ENCODE results near the gene FBN1. TPM values are rescaled to one million over a fixed set of nuclear protein-coding genes. Genes with fewer than 3 reads are reported as not detected.

Gene FBN1
- total and polyA plus RNA-seq, 8 donors: 1.5 to 35.2 (median 5.2) TPM

DNA sequence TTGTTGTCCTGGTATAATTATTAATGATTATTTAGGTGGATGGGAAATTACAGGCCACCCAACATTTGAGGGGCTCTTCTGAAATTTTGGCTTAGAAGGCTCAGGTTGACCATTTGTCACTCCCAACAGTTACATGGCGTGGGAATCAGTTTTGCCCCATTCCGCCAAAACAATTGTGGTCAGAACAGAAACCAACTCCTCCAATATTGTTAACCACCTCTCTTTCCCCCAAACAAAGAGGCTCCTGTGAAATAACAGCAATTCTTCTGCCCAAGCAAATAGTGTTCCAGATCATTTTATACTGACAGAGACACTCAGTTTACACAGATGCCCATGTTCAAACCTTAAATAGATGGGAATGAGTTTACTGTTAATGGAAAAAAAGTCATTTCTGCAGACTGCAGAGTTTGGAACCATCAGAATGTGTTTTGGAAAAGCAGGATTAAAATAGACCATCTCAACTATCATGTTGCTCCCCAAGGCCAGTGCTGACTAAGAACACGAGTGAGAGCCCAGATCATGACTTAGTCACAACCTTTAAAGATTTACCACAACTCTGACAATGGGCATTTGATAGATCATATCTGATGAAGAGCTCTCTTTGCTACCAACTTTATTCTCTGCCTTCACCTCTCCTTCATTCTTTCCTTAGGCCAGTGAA is 212.2 kb downstream of the FBN1 start:
- H3K4me3 ChIP-seq: no peak overlapping the region
- no peaks in the 10 kb centered on the region for H3K36me3 ChIP-seq
- no peak for DNase-seq
- TF ChIP-seq, protein P1, sequence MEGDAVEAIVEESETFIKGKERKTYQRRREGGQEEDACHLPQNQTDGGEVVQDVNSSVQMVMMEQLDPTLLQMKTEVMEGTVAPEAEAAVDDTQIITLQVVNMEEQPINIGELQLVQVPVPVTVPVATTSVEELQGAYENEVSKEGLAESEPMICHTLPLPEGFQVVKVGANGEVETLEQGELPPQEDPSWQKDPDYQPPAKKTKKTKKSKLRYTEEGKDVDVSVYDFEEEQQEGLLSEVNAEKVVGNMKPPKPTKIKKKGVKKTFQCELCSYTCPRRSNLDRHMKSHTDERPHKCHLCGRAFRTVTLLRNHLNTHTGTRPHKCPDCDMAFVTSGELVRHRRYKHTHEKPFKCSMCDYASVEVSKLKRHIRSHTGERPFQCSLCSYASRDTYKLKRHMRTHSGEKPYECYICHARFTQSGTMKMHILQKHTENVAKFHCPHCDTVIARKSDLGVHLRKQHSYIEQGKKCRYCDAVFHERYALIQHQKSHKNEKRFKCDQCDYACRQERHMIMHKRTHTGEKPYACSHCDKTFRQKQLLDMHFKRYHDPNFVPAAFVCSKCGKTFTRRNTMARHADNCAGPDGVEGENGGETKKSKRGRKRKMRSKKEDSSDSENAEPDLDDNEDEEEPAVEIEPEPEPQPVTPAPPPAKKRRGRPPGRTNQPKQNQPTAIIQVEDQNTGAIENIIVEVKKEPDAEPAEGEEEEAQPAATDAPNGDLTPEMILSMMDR (IDR thresholded peaks at IDR 0.05): no peak
- H3K9me3 ChIP-seq: no peaks in the 10 kb centered on the region
- H3K4me1 ChIP-seq: no peaks in the 10 kb centered on the region
- no peaks in the 10 kb centered on the region for H3K27me3 ChIP-seq
- ATAC-seq: no peak
- 84 to 88% methylated on average over 3 of the region's 3 CpGs for WGBS, 2 donors
- H3K27ac ChIP-seq: no peak overlapping the region
- intact Hi-C loops (cut with DNase I): no loop called here
- FAIRE-seq: no peak

DNA sequence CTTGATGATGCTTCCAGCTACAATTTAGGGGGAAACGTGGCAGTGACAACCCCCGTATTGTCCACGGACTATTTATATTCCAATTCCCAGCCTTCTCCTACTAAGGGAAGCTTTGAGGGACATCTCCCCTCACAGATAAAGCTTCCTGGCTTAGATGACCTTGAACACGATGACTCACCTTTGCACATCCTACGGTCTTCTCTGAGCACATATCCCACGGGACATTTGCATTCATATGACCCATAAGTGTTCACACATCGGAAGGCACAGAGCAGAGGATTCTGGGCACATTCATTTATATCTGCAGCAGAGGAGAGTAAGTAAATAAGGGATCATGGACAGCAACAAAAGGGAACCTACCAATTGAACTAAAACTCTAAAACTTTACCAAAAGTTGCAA is 212.8 kb downstream of the FBN1 start:
- Histone ChIP-seq H3K4me1 (no peaks in the 10 kb centered on the region), H3K27me3 (no peaks in the 10 kb centered on the region), H3K9me3 (no peaks in the 10 kb centered on the region), H3K27ac (no peak overlapping the region), H3K4me3 (no peak overlapping the region), H3K36me3 (no peaks in the 10 kb centered on the region)
- no peak for ATAC-seq
- no peak for FAIRE-seq
- intact Hi-C loops (cut with DNase I): no loop called here
- TF ChIP-seq, protein P1 (IDR thresholded peaks at IDR 0.05): no peak
- no peak for DNase-seq
- 72 to 77% methylated on average over 7 of the region's 7 CpGs for WGBS, 2 donors

DNA sequence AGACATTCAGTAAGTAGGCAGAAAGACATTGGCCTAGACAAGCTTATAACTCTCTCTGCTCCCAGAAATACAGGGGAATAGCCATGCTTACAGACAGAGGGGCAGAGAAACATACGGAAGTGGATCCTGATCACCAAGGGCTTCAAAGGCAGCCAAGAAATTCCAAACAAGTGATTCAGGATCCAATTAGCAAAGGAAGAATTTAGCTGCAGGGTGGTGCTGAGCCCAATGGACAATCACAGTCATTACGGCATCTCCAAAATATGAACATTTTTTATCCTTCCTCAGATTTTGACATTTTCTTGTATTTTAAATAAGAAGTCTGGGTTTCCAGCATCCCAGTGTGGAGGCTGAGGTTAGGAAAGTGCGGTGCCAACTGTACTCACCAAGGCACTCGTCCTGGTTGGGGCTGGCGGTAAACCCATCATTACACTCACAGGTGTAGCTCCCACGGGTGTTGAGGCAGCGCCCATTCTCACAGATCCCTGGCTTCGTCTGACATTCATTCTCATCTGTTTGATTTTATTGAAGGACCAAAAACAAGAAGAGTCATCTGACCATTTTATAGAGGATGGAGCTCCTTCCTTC is 217.5 kb downstream of the FBN1 start:
- ATAC-seq: no peak
- Histone ChIP-seq H3K36me3 (no peaks in the 10 kb centered on the region), H3K27me3 (no peaks in the 10 kb centered on the region), H3K9me3 (no peaks in the 10 kb centered on the region), H3K4me1 (no peaks in the 10 kb centered on the region), H3K27ac (no peak overlapping the region), H3K4me3 (no peak overlapping the region)
- DNase-seq: no peak
- 64 to 67% methylated on average over 8 of the region's 8 CpGs for WGBS, 2 donors
- intact Hi-C loops (cut with DNase I): no loop called here
- no peak for FAIRE-seq
- TF ChIP-seq, protein P1 (IDR thresholded peaks at IDR 0.05): no peak

DNA sequence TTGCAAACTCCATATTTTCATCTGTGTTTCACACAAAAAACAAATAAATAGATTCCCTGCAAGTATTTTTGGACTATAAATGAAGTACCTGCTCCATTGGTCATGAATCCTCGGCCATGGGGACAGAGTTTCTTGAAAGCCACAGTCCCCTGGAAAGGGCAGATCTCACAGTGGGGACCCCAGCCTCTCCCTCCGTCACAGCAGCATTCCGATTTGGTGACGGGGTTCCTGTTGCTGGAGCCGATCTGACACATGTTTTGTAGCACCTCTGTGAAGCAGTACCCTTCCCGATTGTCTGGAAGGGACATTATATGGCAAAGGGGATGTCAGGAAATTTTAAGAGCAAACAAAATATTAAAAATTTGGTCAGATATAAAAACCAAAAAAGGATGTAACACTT is 218.0 kb downstream of the FBN1 start:
- H3K36me3 ChIP-seq: no peaks in the 10 kb centered on the region
- no peak for FAIRE-seq
- 79 to 84% methylated on average over 6 of the region's 6 CpGs for WGBS, 2 donors
- no peak overlapping the region for H3K4me3 ChIP-seq
- H3K4me1 ChIP-seq: no peaks in the 10 kb centered on the region
- H3K9me3 ChIP-seq: no peaks in the 10 kb centered on the region
- intact Hi-C loops (cut with DNase I): no loop called here
- H3K27ac ChIP-seq: no peak overlapping the region
- no peak for DNase-seq
- TF ChIP-seq, protein P1 (IDR thresholded peaks at IDR 0.05): no peak
- no peaks in the 10 kb centered on the region for H3K27me3 ChIP-seq
- ATAC-seq: no peak

DNA sequence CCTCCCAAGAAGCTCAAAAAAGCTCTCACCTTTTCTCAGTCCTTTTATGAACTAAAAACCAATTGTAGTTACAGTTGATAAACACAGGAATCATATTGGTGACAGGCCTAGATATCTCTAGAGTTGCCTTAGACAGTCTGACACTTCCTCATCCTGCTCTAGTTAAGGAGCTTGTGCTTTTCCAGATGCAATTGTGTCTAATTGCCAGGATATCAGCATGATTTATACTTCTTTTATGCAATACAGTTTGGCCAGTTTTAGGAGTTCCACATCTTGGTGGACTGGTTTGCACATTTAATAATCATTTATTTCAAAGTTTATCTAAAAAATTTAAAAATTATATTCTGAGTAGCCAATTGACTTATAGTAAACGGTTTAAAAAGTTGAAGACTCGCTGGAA is 218.6 kb downstream of the FBN1 start:
- 38 to 39% methylated on average over 2 of the region's 2 CpGs for WGBS, 2 donors
- FAIRE-seq: no peak

More for the DNA sequence above, 218.6 kb downstream of the FBN1 start:
- Histone ChIP-seq H3K27ac (no peak overlapping the region), H3K9me3 (no peaks in the 10 kb centered on the region), H3K36me3 (no peaks in the 10 kb centered on the region), H3K27me3 (no peaks in the 10 kb centered on the region), H3K4me3 (no peak overlapping the region), H3K4me1 (no peaks in the 10 kb centered on the region)
- ATAC-seq (no peak), DNase-seq (no peak)
- TF ChIP-seq, protein P1 (IDR thresholded peaks at IDR 0.05): no peak
- intact Hi-C loops (cut with DNase I): no loop called here

Data from pancreas (tissue), 10 donors.